HG03442 (cell line): ENCODE measurements around the gene ATG4D.
"Not testable (repeated sequence)": the region's sequence is repeated elsewhere in the genome, so short reads cannot be mapped to it uniquely, and the experiment has no call there.

Source experiments
- ATAC-seq: cut with Tn5 transposase; IDR thresholded peaks from one replicate; pipeline ENCODE4 v1.9.1; 2021; ENCODE audit warnings: mild to moderate bottlenecking, moderate library complexity; ENCODE audit not compliant: unreplicated experiment

ATG4D gene

GRCh38 chr19:10518444-10519361 is 25.0 kb upstream of the ATG4D start:
- ATAC-seq, result no peak

GRCh38 chr19:10519421-10519820 is 24.3 kb upstream of the ATG4D start:
- no peak for ATAC-seq

DNA sequence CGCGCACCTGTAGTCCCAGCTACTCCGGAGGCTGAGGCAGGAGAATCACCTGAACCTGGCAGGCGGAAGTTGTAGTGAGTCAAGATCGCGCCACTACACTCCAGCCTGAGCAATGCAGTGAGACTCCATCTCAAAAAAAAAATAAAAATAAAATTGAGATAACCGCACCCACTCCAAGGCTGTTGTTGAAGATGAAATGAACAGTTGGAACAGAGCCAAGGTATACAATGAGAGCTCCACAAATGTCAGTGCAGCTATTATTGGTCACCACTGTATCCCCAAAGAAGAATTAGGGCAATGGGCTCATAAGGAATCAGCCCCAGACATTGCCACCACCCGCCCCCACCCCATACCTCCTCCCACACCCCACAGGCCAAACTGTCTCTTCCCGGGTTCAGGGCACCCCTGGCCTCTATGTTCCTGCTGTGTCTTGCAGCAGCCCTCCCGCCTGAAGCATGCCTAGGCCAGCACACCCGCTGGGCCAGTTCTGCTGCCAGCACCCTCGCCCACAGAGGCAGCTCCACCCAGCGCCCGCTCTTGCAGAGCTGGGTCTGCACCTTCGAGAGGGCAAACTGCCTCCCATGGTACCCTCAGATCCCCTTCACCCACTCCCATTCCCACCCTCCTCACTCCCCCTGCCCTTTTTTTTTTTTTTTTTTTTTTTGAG is 22.9 kb upstream of the ATG4D start:
- no peak for ATAC-seq

DNA sequence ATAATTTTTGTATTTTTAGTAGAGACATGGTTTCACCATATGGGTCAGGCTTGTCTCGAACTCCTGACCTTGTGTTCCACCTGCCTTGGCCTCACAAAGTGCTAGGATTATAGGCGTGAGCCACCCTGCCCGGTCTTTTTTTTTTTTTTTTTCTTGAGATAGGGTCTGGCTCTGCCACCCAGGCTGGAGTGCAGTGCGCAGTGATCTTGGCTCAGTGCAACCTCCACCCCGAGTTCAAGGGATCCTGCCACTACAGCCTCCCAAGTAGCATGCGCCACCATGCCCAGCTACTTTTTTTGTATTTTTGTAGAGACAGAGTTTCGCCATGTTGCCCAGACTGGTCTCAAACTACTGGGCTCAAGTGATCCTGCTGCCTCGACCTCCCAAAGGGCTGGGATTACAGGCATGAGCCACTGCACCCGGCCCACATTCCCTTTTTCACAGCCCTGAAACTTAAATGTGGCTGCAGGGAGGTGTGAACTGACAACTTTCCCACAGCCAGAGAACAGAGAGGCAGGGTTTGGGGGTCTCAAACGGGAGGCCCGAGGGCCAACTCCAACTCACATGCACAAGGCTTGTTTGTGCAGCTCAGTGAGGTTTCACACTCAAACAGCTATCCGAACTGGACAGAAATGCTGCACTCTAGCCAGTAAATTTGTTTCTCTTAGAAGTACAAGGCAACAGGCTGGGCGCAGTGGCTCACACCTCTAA is 22.1 kb upstream of the ATG4D start:
- no peak for ATAC-seq

GRCh38 chr19:10523135-10523636 is 20.5 kb upstream of the ATG4D start:
- no peak for ATAC-seq

DNA sequence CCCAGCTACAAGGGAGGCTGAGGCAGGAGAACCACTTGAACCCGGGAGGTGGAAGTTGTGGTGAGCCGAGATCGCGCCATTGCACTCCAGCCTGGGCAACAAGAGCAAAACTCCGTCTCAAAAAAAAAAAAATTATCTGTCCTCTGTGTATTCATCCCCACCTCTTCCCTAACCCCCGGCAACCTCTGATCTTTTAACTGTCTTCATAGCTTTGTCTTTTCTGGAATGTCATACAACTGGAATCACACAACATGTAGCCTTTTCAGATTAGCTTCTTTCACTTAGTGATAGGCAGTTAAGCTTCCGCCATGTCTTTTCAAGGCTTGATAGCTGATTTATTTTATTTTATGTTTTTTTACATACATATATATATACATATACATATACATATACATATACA is 18.1 kb upstream of the ATG4D start:
- ATAC-seq, result no peak

DNA sequence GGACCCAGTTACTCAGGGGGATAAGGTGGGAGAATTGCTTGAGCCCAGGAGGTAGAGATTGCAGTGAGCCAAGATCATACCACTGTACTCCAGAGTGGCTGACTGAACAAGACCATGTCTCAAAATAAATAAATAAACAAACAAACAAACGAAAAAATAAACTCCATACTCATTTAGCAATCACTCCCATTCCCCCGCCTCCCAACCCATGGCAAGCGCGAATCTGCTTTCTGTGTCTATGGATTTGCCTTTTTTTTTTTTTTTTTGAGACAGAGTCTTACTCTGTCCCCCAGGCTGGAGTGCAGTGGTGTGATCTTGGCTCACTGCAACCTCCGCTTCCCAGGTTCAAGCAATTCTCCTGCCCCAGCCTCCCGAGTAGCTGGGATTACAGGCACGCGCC is 16.8 kb upstream of the ATG4D start:
- not testable (repeated sequence) for ATAC-seq

DNA sequence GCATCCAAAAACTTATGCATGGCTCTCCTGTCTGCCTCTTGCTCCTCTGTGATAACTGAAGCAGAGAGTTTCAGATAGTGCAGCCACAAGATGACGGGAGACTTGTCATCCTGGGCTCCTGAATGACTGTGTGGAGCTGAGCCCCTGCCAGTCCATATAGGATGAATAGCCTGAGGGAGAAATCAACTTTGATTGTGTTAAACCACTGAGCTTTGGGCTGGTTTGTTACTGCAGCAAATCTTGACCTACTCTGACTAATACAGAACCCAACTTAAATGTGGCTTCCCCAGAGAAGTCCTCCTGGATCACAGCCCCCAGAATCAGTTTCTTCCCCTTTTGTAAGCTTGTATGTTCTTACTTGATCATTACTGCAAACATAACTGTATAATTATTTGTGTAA is 11.2 kb upstream of the ATG4D start:
- ATAC-seq, result no peak

DNA sequence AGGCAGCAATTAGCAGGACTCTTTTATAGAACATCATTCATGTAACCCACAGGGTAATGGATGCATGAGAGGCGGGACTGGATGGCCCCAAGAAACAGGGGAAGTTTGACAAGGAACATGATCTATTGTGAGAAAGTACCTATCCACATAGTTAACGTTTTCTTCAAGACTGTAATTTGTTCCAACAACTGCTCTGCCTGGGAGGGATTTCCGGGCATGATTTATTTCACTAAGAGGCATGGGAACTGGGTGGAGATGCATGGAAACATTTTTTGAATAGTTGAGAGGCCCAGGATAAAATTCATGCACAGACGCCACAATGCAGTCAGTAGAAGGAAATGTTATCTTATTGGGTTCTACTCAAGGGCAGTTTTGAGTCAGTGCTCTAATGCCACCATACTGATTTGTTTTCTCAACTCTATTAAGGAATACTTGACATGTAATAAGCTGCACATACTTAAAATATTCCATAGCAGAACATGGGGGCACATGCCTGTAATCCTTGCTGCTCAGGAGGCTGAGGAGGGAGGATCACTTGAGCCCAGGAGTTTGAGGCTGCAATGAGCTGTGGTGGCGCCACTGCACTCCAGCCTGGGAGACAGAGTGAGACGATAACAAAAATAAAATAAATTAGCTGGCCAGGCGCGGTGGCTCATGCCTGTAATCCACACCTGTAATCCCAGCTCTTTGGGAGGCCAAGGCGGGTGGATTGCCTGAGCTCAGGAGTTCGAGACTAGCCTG is 9.9 kb upstream of the ATG4D start:
- no peak for ATAC-seq

DNA sequence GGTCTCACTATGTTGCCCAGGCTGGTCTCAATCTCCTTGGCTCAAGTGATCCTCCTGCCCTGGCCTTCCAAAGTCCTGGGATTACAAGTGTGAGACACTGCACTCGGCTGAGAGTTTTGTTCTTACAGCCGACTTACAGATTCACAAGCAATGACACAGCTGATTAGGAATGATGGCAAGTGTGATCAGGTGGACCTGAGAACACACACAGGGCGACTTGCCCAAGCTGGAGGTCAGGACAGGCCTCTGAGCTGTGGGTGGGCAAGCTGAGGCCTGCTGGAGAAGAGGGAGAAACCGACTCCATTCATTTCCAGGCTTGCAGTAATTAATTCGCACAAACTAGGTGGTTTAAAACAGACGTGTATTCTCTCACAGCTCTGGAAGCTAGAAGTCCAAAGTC is 8.1 kb upstream of the ATG4D start:
- ATAC-seq, result no peak

GRCh38 chr19:10537668-10538067 is 6.0 kb upstream of the ATG4D start:
- ATAC-seq, result no peak

DNA sequence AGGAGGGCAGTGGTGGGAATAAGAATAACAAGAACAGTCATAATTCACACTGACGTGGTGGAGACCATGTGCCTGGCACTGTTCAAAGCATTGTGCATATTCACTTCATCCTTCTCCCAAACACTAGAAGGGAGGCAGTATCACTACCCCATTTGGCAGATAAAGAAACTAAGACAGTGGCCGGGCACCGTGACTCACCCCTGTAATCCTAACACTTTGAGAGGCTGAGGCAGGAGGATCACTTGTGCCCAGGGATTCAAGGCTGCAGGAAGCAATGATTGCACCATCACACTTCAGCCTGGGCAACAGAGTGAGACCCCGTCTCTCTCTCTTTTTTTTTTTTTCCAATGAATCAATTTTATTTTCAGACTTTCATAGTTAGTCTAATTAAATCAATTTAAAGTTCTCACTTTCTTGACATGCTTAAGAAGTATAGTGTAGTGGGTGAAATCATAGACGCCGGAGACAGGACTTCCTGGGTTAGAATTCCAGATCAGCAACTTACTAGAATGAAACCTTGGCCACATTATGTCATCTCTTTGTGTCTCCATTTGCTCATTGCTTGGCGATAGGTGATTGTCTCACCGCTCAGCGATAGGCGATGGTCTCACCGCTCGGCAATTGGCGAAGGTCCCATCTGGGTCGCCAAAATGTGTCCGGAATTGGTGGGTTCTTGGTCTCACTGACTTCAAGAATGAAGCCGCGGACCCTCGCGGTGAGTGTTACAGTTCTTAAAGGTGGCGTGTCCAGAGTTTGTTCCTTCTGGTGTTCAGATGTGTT is 5.3 kb upstream of the ATG4D start:
- no peak for ATAC-seq

DNA sequence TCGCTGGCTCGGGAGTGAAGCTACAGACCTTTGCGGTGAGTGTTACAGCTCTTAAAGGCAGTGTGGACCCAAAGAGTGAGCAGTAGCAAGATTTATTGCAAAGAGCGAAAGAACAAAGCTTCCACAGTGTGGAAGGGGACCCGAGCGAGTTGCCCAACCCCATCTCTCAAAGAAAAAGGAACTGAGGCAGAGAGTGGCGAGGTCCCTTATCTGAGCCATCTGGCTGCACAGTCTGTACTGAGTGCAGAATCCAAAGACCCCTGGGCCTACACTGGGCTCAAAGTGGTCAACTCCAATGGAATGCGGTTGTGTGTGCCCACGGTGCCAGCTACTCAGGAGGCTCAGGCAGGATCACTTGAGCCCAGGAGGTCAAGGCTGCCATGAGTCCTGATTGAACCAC is 4.7 kb upstream of the ATG4D start:
- ATAC-seq, result not testable (repeated sequence)

DNA sequence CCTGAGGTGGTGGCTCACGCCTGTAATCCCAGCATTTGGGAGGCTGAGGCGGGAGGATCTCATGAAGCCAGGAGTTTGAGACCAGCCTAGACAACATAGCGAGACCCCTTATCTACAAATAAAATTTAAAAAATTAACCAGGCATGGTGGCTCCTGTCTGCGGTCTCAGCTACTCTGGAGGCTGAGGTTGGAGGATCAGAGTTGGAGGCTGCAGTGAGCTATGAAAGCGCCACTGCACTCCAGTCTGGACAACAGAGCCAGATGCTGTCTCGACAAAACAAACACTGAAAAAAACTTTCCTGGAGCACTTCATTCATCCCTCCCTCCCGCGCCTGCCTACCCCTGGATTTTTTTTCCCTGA is 665 bp upstream of the ATG4D start:
- no peak for ATAC-seq

- ATAC-seq, result peak; percentile 22
These were observed 593 bp downstream of the ATG4D start for GRCh38 chr19:10544242-10544752.

GRCh38 chr19:10544753-10545251 is 1.1 kb downstream of the ATG4D start:
- no peak for ATAC-seq

DNA sequence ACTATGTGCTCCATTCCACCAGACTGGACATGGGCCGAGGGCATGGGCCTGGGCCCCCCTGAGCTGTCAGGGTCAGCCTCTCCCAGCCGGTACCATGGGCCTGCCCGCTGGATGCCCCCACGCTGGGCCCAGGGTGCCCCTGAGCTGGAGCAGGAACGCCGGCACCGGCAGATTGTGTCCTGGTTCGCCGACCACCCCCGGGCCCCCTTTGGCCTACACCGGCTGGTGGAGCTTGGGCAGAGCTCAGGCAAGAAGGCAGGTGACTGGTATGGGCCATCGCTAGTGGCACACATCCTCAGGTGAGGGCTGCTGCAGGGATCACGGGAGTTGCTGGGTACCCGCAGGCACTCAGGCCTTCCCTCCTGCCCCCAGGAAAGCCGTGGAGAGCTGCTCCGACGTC is 3.1 kb downstream of the ATG4D start:
- no peak for ATAC-seq

DNA sequence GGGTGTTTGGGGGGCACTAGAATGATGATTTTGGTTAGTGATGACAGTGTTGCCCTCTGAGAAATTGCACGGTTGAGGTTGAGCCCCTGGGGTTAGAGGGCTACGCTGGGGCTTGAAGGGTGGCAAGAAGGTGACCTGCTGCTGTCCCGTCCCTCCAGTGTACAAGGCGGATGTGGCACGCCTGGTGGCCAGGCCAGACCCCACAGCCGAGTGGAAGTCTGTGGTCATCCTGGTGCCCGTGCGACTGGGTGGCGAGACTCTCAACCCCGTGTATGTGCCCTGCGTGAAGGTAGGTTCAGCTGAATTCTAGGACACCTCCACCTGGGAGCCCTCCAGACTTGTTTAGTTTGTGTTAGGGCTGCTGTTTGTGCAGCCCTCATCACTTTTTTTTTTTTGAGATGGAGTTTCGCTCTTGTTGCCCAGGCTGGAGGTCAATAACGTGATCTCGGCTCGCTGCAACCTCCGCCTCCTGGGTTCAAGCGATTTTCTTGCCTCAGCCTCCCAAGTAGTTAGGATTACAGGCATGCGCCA is 5.1 kb downstream of the ATG4D start:
- no peak for ATAC-seq

DNA sequence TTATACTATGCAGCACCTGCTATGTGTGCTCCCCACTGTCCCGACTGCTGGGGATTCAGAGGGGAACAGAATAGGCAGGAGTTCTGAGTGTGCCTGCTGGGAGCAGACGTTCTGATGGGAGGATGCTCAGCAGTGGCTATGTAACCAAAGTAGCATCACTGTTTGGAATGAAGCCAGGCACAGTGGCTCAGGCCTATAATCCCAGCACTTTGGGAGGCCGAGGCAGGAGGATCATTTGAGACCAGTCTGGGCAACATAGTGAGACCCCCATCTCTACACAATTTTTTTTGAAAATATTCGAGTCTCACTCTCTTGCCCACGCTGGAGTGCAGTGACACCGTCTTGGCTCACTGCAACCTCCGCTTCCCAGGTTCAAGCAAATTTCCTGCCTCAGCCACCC is 6.0 kb downstream of the ATG4D start:
- ATAC-seq, result no peak
